ENCODE data around the gene AUH.
"Not testable (repeated sequence)": the region's sequence is repeated elsewhere in the genome, so short reads cannot be mapped to it uniquely, and the experiment has no call there.

AUH gene

GRCh38 chr9:91361291-91362050, at the start of gene AUH:
Gene AUH, minus strand, starts transcription at chr9:91361918. Its CDS starts 29 bp downstream, at chr9:91361889.
- in situ Hi-C loops (cut with HindIII; ENCODE audit: low sequenced_read_pairs): no loop called here

- in situ Hi-C loops (cut with HindIII; ENCODE audit: low sequenced_read_pairs): no loop called here
These were observed 49.5 kb upstream of the AUH start for GRCh38 chr9:91411096-91411771.

GRCh38 chr9:91410161-91410560, 48.4 kb upstream of the AUH start:
- in situ Hi-C loops (cut with HindIII; ENCODE audit: low sequenced_read_pairs): no loop called here

DNA sequence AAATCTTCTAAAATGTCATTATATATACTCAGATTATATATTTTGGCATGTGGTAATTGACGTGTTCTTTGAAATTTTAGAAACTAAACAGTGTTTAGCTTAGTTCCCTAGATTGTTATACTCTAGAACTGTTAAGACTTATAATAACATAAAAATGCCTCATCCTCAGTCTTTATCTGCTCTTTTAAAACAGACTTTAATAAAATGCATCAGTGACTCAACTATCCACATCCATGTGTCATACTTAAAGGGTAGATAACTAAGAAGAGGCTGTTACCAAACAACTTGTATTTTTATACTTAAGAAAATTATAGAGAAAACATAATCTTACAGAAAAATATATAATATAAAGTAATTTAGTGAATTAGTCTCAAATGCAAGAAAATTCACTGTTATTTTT, 46.8 kb upstream of the AUH start:
- in situ Hi-C loops (cut with HindIII; ENCODE audit: low sequenced_read_pairs): no loop called here

DNA sequence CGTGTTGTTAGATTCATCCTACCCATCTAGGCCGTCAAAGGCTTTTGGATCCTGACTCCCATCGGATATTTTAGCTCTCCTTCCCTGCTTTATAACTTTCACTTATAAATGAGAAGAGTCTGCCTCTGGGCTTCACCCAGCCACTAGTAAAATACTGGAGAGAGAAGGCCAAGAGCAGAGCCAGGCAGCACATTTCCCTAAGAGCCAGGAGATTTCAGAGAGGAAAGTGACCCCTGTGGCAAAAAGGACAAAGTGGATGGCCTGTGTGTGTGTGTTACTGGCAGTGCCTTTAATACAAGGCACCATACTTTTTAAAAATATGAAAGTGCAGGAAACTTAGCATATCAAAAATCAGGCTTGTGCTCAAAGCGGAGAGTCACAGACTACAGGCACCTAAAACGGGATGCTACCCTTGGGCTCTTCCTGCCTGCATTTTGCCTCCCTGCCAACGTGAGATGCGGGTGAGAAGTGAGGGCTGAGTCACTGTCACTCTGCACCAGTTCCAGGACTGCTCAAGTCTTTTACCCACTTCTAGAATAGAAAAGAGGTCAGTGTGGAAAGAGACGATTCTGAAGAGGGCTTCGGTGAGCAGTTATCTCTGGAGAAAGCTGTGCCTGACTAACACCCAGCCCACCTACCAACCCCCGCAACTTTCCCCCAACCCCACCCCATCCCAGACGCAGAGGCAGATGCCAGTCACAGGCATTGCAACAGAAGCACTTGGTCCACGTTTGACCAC, 46.0 kb upstream of the AUH start:
- in situ Hi-C loops (cut with HindIII; ENCODE audit: low sequenced_read_pairs): no loop called here

DNA sequence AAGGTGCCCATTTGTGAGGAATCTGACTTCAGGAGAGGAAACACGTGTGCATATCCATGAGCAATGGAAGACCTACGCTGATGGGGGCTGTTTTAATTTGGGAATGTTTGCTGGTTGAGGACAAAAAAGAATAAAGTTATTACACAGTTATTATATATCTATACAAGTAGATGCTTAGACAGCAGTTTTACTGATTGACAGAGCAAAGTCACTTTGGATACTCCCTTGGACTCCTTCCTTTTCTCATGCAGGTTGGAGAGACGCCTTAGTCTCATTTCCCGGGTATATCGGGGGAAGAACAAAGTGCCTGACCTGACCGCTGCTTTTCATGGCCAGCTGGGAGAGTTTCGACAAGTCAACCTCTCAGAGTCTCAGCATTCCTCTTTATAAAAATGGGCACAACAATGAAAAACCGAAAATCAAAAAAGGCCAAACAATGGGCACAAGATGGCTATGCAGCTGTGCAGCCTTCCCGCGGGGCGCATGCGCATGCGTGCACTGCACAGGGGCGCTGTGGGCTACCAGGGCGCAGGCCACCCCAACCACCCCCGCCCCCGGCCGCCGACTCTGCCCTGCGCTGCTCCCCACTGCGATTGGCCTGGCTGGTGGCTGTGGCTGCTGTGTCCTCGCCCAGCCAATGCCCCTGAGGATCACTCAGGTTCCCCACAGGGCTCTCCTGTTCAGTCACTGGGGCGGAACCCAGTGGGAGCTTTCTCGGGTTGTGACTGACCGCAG, 43.8 kb upstream of the AUH start:
- in situ Hi-C loops (cut with HindIII; ENCODE audit: low sequenced_read_pairs): no loop called here

DNA sequence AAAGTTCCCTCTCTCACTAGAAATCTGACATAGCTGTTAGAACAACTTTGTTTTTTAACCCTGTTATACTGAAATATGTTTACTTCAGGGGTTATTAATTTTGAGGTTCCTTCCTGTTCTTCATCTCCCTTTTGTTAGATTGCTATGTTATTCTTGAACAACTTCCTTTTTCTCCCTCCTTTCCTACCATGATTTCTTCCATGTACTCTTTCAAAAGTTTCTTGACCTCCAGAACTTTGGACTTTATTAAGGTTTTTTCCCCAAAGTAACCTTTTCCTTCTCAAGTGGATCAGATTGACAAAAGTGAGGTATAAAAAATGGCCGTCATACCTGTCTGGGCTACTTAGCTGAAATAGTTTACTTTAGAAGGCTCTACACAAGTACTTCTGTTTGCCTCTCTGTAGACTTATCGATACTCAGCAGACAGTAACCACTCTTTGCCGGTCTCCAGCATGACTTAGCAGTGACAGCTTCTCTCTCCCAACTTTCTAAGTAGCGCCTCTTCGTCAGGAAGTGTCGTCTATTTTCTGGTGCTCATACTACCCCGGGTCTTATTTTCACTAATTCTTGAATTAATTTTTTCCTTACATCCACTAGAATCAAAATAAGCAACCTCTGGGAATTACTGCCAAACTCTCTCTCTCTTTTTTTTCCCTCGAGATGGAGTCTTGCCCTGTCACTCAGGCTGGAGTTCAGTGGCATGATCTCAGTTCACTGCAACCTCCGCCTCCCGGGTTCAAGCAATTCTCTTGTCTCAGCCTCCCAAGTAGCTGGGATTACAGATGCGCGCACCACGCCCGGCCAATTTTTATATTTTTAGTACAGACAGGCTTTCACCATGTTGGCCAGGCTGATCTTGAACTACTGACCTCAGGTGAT, 42.2 kb upstream of the AUH start:
- in situ Hi-C loops (cut with HindIII; ENCODE audit: low sequenced_read_pairs): no loop called here

- in situ Hi-C loops (cut with HindIII; ENCODE audit: low sequenced_read_pairs): loop anchor here (5.0 kb wide), 1 partner anchor 47 kb away; no protein-coding TSS in a partner anchor
These were observed 37.2 kb upstream of the AUH start for GRCh38 chr9:91398926-91399325.

DNA sequence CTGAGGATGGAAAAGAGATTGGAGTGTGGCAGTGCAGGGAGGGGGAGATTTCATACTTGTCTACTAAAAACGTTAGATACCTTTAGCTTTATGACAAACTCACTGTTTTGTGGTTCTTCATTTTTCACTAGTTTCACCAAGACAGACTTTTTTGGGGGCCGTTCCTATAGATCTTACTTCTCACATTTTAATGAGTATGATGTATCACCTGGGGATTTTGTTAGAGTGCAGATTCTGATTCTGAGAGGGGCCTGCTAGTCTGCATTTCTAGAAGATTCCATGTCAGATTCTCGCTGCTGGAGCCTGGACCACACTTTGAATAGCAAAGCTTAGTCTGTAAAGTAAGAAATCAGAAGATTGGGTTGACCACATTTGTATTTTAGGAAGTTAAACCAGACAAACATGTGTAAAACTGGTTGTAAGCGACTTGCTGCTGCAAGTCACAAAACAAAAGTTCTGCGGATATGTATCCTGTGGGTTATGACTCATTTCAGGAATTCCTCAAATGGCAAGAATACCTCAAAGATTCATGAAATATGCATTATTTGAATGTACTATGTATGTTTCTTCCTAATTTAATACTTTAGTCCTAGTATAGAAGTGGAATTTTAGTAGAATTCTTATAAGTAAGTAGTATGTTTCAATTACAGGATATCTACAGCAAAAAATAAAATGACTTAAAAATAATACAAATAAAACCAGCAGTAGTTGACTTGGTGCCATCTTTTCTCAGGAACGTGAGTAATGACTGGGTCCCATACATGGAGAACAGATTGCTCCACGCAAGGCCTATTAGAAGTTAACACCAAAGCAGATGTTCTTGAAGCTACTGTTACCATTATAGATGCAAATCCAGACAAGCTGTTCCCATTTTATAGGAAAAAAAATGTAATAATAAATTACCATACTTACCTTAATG, 34.1 kb upstream of the AUH start:
- in situ Hi-C loops (cut with HindIII; ENCODE audit: low sequenced_read_pairs): loop anchor here (5.0 kb wide), 1 partner anchor 44 kb away; no protein-coding TSS in a partner anchor

GRCh38 chr9:91395106-91395552, 33.4 kb upstream of the AUH start:
- in situ Hi-C loops (cut with HindIII; ENCODE audit: low sequenced_read_pairs): loop anchor here (5.0 kb wide), 1 partner anchor 43 kb away; no protein-coding TSS in a partner anchor

DNA sequence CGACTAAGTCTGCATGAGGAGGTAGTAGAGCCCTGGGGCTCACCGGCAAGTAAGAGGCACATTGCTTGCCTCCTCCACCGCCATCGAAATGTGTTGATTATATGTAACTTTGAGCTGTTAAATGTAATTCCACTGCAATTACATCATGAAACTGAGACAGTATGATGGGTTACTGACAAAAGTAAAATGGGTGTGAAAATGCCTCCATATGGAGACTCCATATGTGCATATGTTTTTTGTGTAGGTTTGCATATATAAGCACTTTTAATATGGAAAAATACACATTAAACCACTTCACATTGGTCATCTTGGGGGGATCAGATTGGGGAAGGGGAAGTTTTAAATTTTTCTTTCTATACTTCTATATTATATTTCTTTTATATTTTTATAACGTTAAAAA, 32.1 kb upstream of the AUH start:
- in situ Hi-C loops (cut with HindIII; ENCODE audit: low sequenced_read_pairs): no loop called here

DNA sequence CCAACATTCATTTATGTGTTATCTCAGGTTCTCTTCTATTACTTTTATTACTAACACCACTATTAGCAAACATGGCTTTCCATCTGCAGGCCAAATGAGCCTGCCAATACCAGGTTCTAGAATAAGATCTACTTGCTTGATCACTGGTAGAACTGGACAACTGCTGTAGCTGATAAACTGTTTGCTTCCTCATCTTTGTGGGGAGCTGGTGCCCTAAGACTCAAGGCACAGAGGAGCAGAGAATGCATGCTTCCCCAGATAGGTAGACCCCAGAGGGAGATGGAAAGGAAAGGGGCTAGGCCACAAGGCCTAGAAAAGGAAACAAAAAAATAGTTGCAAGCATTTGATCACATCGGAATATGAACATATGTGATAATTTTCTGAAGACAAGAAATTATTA, 30.7 kb upstream of the AUH start:
- in situ Hi-C loops (cut with HindIII; ENCODE audit: low sequenced_read_pairs): no loop called here

DNA sequence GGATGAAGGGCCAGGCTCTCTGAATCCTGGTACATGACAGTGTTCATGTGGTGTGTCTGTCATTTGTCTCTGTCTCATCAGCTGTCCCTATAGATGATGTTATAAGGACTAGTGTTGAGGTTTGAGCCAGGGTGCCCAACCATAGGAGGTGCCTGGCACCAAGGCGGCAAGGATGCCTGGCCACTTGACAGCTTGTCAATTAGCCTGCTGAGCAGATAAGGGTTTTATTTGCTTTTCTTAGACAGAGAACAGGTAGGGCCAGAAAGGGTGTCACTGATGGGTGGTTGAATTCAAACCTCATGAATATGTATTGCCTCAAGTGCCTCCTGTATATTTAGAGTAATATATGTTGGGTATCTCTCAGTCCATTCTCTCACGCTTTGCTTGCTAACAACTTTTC, 30.1 kb upstream of the AUH start:
- in situ Hi-C loops (cut with HindIII; ENCODE audit: low sequenced_read_pairs): no loop called here

- in situ Hi-C loops (cut with HindIII; ENCODE audit: low sequenced_read_pairs): no loop called here
These were observed 29.7 kb upstream of the AUH start for GRCh38 chr9:91391412-91391811.

GRCh38 chr9:91389686-91390085, 28.0 kb upstream of the AUH start:
- in situ Hi-C loops (cut with HindIII; ENCODE audit: low sequenced_read_pairs): not testable (repeated sequence)

DNA sequence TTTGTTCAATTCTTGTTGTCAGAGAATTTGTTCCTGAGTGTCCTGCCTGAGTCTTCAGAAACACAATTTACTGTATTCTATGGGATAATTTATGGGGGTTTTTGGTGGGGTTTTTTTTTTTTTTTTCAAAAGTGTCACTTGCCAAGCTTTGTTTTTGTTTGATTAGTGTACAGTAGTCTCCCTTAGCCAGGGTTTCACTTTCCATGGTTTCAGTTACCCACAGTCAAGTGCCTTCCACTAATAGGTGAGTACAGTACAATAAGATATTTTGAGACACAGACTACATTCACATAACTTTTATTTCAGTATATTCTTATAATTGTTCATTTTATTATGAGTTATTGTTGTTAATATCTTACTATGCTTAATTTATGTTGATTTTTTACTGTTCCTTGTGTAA, 25.0 kb upstream of the AUH start:
- in situ Hi-C loops (cut with HindIII; ENCODE audit: low sequenced_read_pairs): no loop called here

GRCh38 chr9:91384954-91385353, 23.2 kb upstream of the AUH start:
- in situ Hi-C loops (cut with HindIII; ENCODE audit: low sequenced_read_pairs): no loop called here

- in situ Hi-C loops (cut with HindIII; ENCODE audit: low sequenced_read_pairs): no loop called here
These were observed 21.9 kb upstream of the AUH start for GRCh38 chr9:91383577-91383976.

DNA sequence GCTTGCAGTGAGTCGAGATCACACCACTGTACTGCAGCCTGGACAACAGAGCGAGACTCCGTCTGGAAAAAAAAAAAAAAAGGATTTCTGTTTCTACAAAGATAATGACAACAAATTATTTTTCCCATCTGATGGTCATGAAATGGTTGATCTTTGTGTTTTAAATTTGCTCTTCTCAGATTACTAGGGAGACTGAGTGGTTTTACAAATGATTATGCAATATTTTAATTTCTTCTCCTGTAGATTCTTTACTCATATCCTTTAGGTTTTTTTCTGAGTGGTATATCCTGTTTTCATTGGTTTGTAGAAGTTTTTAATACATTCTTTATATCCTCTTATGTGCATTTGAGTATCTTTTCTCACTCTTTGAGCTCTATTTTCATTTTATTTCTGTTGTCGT, 20.6 kb upstream of the AUH start:
- in situ Hi-C loops (cut with HindIII; ENCODE audit: low sequenced_read_pairs): no loop called here

Data from endothelial cell of hepatic sinusoid (primary cell).